ENCODE data around the gene RGP1.

RGP1 gene

DNA sequence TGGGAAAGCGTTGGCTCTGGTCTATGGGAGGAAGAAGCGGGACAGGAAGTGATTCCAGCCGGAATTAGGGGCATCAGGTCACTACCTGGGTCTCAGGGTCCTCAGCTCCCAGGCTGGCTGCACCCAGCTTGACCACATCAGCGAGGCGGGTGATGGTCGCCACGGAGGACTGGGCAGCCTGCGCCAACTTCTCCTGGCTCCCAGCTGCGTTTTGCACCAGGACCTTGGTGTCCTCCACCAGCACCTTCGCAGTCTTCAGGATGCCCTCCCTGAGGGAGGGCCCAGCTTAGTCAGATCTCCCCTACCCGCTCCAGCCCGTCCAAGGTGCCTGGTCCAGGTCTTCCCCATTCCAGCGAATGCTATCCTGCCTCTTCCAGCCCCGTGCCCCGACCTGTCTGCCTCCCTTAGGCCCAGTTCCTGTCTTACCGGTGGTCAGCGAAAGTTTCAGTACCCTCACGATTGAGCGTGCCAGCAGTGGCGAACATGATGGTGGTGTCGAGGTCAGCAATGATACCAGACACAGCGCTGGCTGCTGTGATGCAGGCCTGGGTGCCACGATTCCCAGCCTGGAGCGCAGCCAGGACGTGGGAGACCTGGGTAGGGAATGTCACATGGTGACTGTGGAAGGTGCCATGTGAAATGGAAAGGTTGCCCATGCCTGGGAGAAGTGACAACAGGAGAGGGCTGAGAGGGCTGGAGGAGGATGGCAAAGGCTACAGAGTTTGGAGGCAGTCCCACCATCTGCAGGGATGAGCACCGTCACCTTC, 45.0 kb upstream of the RGP1 start:
- peaks cover 85% of the 10 kb centered on the region for H3K36me3 ChIP-seq (replicated peaks; ENCODE audit: low read depth, low read length)

GRCh38 chr9:35705372-35705771, 43.7 kb upstream of the RGP1 start:
- Histone ChIP-seq H2AFZ (ENCODE audit: low read depth, low read length) (no peak overlapping the region), H3K9ac (ENCODE audit: low read length) (no peak overlapping the region), H4K20me1 (ENCODE audit: insufficient read depth, low read length) (no peaks in the 10 kb centered on the region), H3K36me3 (replicated peaks; ENCODE audit: low read depth, low read length) (peaks cover 78% of the 10 kb centered on the region), H3K4me3 (ENCODE audit: low read length) (no peak overlapping the region), H3K9me3 (ENCODE audit: insufficient read depth, low read length) (no peaks in the 10 kb centered on the region), H3K27ac (ENCODE audit: low read length) (no peak overlapping the region), H3K4me1 (ENCODE audit: low read length) (no peaks in the 10 kb centered on the region), H3K79me2 (ENCODE audit: low read length) (no peaks in the 10 kb centered on the region), H3K27me3 (ENCODE audit: low read depth, low read length) (no peaks in the 10 kb centered on the region), H3K4me2 (ENCODE audit: low read length) (no peak overlapping the region)
- TF ChIP-seq EZH2phosphoT487 (IDR thresholded peaks at IDR 0.05; ENCODE audit: low read depth) (no peak), CTCF (IDR thresholded peaks at IDR 0.05; ENCODE audit: low read depth, low read length) (no peak)

More for the DNA sequence above, 45.0 kb upstream of the RGP1 start:
- Histone ChIP-seq H3K4me3 (ENCODE audit: low read length) (no peak overlapping the region), H3K4me2 (ENCODE audit: low read length) (no peak overlapping the region), H3K4me1 (ENCODE audit: low read length) (no peaks in the 10 kb centered on the region), H3K27ac (ENCODE audit: low read length) (no peak overlapping the region), H3K9ac (ENCODE audit: low read length) (no peak overlapping the region), H4K20me1 (ENCODE audit: insufficient read depth, low read length) (no peaks in the 10 kb centered on the region), H2AFZ (ENCODE audit: low read depth, low read length) (no peak overlapping the region), H3K27me3 (ENCODE audit: low read depth, low read length) (no peaks in the 10 kb centered on the region), H3K9me3 (ENCODE audit: insufficient read depth, low read length) (no peaks in the 10 kb centered on the region), H3K79me2 (ENCODE audit: low read length) (no peaks in the 10 kb centered on the region)
- TF ChIP-seq CTCF (IDR thresholded peaks at IDR 0.05; ENCODE audit: low read depth, low read length) (no peak), EZH2phosphoT487 (IDR thresholded peaks at IDR 0.05; ENCODE audit: low read depth) (no peak)

DNA sequence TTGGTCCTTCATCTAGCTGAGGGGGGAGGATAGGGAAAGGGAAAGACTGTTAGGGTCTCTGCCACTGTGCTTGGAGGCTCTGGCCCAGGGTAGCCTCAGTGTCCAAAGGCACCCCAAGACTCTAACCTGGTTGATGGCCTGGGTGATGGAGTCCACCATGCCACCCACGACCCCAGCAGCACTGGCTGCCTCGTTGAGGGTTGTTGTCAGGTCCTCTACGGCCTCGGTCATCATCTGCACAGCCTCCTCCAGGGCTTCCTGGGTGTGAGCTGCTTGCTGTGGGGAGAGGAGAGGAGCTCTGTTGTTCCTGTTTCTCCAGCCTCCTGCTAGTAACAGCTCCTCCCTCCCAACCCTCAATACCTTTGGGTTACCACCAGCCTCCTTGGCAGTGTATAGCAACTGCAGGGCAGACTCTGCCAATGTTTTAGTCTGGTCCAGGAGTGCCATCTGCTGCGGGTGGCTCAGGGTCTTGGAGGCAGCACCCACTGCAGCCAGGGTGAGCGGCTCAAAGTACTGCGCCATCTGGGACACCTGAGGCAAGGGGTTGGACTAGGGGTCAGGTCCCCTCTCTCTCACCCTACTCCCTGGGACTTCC, 43.2 kb upstream of the RGP1 start:
- Histone ChIP-seq H3K9me3 (ENCODE audit: insufficient read depth, low read length) (no peaks in the 10 kb centered on the region), H2AFZ (ENCODE audit: low read depth, low read length) (no peak overlapping the region), H3K4me1 (ENCODE audit: low read length) (no peaks in the 10 kb centered on the region), H3K4me2 (ENCODE audit: low read length) (no peak overlapping the region), H3K9ac (ENCODE audit: low read length) (no peak overlapping the region), H3K4me3 (ENCODE audit: low read length) (no peak overlapping the region), H3K27ac (ENCODE audit: low read length) (no peak overlapping the region), H3K27me3 (ENCODE audit: low read depth, low read length) (no peaks in the 10 kb centered on the region), H3K79me2 (ENCODE audit: low read length) (no peaks in the 10 kb centered on the region), H3K36me3 (replicated peaks; ENCODE audit: low read depth, low read length) (peaks cover 78% of the 10 kb centered on the region), H4K20me1 (ENCODE audit: insufficient read depth, low read length) (no peaks in the 10 kb centered on the region)
- TF ChIP-seq CTCF (IDR thresholded peaks at IDR 0.05; ENCODE audit: low read depth, low read length) (no peak), EZH2phosphoT487 (IDR thresholded peaks at IDR 0.05; ENCODE audit: low read depth) (no peak)

GRCh38 chr9:35706951-35707350, 42.1 kb upstream of the RGP1 start:
- TF ChIP-seq EZH2phosphoT487 (IDR thresholded peaks at IDR 0.05; ENCODE audit: low read depth) (no peak), CTCF (IDR thresholded peaks at IDR 0.05; ENCODE audit: low read depth, low read length) (no peak)
- Histone ChIP-seq H3K36me3 (replicated peaks; ENCODE audit: low read depth, low read length) (peaks cover 78% of the 10 kb centered on the region), H3K4me3 (ENCODE audit: low read length) (no peak overlapping the region)

More at GRCh38 chr9:35706951-35707350, 42.1 kb upstream of the RGP1 start:
- Histone ChIP-seq H3K9ac (ENCODE audit: low read length) (no peak overlapping the region), H3K79me2 (ENCODE audit: low read length) (no peaks in the 10 kb centered on the region), H3K27ac (ENCODE audit: low read length) (no peak overlapping the region), H3K9me3 (ENCODE audit: insufficient read depth, low read length) (no peaks in the 10 kb centered on the region), H3K27me3 (ENCODE audit: low read depth, low read length) (no peaks in the 10 kb centered on the region), H4K20me1 (ENCODE audit: insufficient read depth, low read length) (no peaks in the 10 kb centered on the region), H3K4me2 (ENCODE audit: low read length) (no peak overlapping the region), H2AFZ (ENCODE audit: low read depth, low read length) (no peak overlapping the region), H3K4me1 (ENCODE audit: low read length) (no peaks in the 10 kb centered on the region)

Measured in OCI-LY3 (cell line).